Aorta (tissue), 5 donors: Measurements from ENCODE around the gene LRRC75A. TPM values are rescaled to one million over a fixed set of nuclear protein-coding genes. Genes with fewer than 3 reads are reported as not detected.

ENCODE experiments used
- ATAC-seq: fragments of 200-7000 bp; cut with Tn5 transposase; one replicate; pipeline ENCODE4 v1.9.1; 2022; ENCODE audit warnings: moderate library complexity; ENCODE audit not compliant: low FRiP score
- DNase-seq, 2 donors: peaks; one replicate each; pipeline ENCODE4 v3.0.0-alpha.2; 2020
- H3K27ac ChIP-seq, 2 donors: one replicate each; pipeline ENCODE4 v1.5.1; 2013; ENCODE audit warnings: low read length in 2 of 2, mild to moderate bottlenecking in 2 of 2, moderate library complexity in 2 of 2, control low read depth in 1 of 2, inconsistent platforms in 1 of 2, low read depth in 1 of 2
- H3K27me3 ChIP-seq, 2 donors: one replicate each; pipeline ENCODE4 v1.6.1; 2013; ENCODE audit warnings: control low read depth in 1 of 2, low read length in 1 of 2, mild to moderate bottlenecking in 1 of 2, moderate library complexity in 1 of 2; ENCODE audit not compliant: insufficient read depth in 2 of 2, control insufficient read depth in 1 of 2
- H3K36me3 ChIP-seq, 2 donors: one replicate each; pipeline ENCODE4 v1.6.1; 2013; ENCODE audit warnings: control low read depth in 1 of 2, low read length in 1 of 2, mild to moderate bottlenecking in 1 of 2; ENCODE audit not compliant: insufficient read depth in 2 of 2, control insufficient read depth in 1 of 2
- H3K4me1 ChIP-seq, 2 donors: one replicate each; pipeline ENCODE4 v1.6.1; 2013; ENCODE audit warnings: low read length in 2 of 2, control low read depth in 1 of 2, mild to moderate bottlenecking in 1 of 2, moderate library complexity in 1 of 2; ENCODE audit not compliant: insufficient read depth in 2 of 2, control insufficient read depth in 1 of 2
- H3K4me3 ChIP-seq, 2 donors: one replicate each; pipeline ENCODE4 v1.5.1; 2013; ENCODE audit warnings: low read length in 2 of 2, control low read depth in 1 of 2, mild to moderate bottlenecking in 1 of 2
- H3K9me3 ChIP-seq: one replicate; pipeline ENCODE4 v1.6.1; 2013; ENCODE audit warnings: mild to moderate bottlenecking, low read length; ENCODE audit not compliant: control insufficient read depth
- WGBS, 2 donors: extraction: QIAGEN DNeasy Blood & Tissue Kit; methylation state at CpG; one replicate each; pipeline ENCODE4 v1.1.7; 2013; 5-methylcytosine and 5-hydroxymethylcytosine counted together
- intact Hi-C, 2 donors: fragments of 100-400 bp; cut with DNase I; formaldehyde crosslinking; loops; one replicate each; pipeline versions ENCODE4 v1.14.2 to v1.15.0; 2022
- polyA plus RNA-seq, 2 donors: library from polyadenylated mRNA; stranded (reverse); fragments of 200-250 nt; gene quantifications; one replicate each; pipeline ENCODE4 v1.2.3, GENCODE V29; 2013
- total RNA-seq, 2 donors: library from RNA; stranded (reverse); fragmentation: NEBNext Ultra II Directional; extraction: Animal tissue kit (Norgen Biotek cat#: 25700); gene quantifications; one replicate each; pipeline ENCODE4 v1.2.1, GENCODE V29; 2021
- donor health status: healthy with polysubstance abuse.
- donor health status: Bipolar disorder and iron deficiency.
- donor health status: DM: no; HTN: no; CAD: no.
- donor health status: DM: no; HTN: no; CAD: no.
- donor health status: DM: yes; HTN: yes; CAD: no.

LRRC75A gene
- total and polyA plus RNA-seq, 4 donors = 2.4 to 14.1 (median 4.3) TPM

DNA sequence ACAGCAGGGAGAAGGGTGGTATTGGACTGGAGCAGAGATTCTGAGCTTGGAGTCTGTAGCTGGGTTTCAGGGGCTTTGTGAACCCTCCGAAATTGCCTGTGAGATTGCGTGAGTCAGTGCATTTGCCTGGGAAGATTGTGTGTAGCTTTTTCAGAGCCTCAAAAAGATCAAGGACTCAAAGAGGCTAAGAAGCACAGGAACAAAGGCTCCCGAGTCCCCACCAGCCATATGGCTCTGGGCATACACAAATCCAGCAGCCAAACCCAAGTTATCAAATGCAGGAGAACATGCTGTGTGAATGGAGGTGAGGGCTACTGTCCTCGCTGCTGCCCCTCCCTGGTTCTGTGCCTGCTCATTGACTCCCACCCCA lies 3.0 kb downstream of the LRRC75A start:
- Histone ChIP-seq H3K27me3 (no peaks in the 10 kb centered on the region), H3K27ac (no peak overlapping the region), H3K4me1 (peaks cover 0 to 2% of the 10 kb centered on the region in 2 donors), H3K4me3 (no peak overlapping the region), H3K9me3 (no peaks in the 10 kb centered on the region), H3K36me3 (no peaks in the 10 kb centered on the region)
- intact Hi-C loops = no loop called here
- DNase-seq = peak in 1 of 2 donors; percentile 1
- WGBS, 2 donors = 79 to 92% methylated on average over 4 of the region's 4 CpGs
- no peak for ATAC-seq

DNA sequence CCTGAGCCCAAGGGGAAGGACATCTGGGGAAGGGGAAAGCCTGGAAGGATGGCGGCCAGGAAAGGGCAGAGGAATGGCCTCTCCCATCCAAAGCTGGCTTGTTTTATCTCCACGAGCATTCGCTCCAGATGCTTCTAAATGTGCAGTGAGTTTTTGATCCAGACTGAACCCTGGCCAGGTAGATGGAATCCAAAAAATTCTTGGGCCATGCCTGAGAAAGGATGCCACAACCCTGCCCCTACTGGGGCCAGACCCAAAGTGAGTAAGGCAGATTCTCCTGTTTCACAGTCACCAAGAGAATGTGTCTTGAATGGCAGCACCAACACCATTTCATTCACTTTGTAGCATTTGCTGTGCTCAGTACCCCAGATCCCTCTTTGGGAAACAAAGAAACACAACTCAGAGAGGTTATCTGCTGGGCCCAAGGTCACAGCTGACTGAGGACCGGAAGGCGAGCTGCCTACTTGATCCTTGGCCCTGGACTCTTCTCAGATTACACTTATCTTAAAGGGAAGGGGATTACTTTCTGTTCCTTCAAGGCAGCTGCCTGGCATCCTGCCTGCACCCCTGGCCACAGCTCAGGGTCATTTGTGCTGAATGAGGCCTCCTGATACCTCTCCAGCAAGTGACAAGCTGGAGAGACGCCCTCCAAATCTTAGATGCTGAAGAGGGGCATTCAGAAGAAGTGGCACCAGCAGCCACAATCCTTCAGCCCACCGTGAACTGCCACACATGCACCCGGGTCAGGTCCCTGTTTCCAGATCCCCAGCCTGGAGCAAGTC lies 3.6 kb downstream of the LRRC75A start:
- Histone ChIP-seq H3K36me3 (no peaks in the 10 kb centered on the region), H3K27me3 (no peaks in the 10 kb centered on the region), H3K27ac (no peak overlapping the region), H3K9me3 (no peaks in the 10 kb centered on the region), H3K4me1 (peaks cover 0 to 2% of the 10 kb centered on the region in 2 donors), H3K4me3 (no peak overlapping the region)
- ATAC-seq (no peak), DNase-seq (peak in 1 of 2 donors; percentile 12)
- WGBS, 2 donors = 67 to 78% methylated on average over 8 of the region's 8 CpGs
- intact Hi-C loops = no loop called here

GRCh38 chr17:16486373-16487250 lies 5.4 kb downstream of the LRRC75A start:
- H3K27ac ChIP-seq = peak overlapping the region in 1 of 2 donors; percentile 62
- H3K36me3 ChIP-seq = no peaks in the 10 kb centered on the region
- H3K27me3 ChIP-seq = no peaks in the 10 kb centered on the region
- H3K4me1 ChIP-seq = peaks cover 0 to 2% of the 10 kb centered on the region in 2 donors
- ATAC-seq (peak; percentile 45), DNase-seq (peak; percentile 86 to 91)
- 37% methylated on average over 24 of the region's 24 CpGs for WGBS, 2 donors
- intact Hi-C loops = no loop called here
- no peaks in the 10 kb centered on the region for H3K9me3 ChIP-seq
- no peak overlapping the region for H3K4me3 ChIP-seq

GRCh38 chr17:16484445-16485175 lies 7.4 kb downstream of the LRRC75A start:
- Histone ChIP-seq H3K4me3 (no peak overlapping the region), H3K4me1 (peaks cover 0 to 2% of the 10 kb centered on the region in 2 donors), H3K36me3 (no peaks in the 10 kb centered on the region), H3K9me3 (no peaks in the 10 kb centered on the region), H3K27ac (no peak overlapping the region), H3K27me3 (no peaks in the 10 kb centered on the region)
- intact Hi-C loops = no loop called here
- WGBS, 2 donors = 8 to 15% methylated on average over 19 of the region's 19 CpGs
- ATAC-seq (peak; percentile 14), DNase-seq (peak in 1 of 2 donors; percentile 43)

GRCh38 chr17:16483021-16483645 lies 8.9 kb downstream of the LRRC75A start:
- no peak for ATAC-seq
- Histone ChIP-seq H3K4me1 (peaks cover 0 to 2% of the 10 kb centered on the region in 2 donors), H3K27ac (no peak overlapping the region), H3K27me3 (no peaks in the 10 kb centered on the region), H3K9me3 (no peaks in the 10 kb centered on the region), H3K4me3 (no peak overlapping the region), H3K36me3 (no peaks in the 10 kb centered on the region)
- WGBS, 2 donors = 94 to 97% methylated on average over 8 of the region's 8 CpGs
- no peak for DNase-seq
- intact Hi-C loops = no loop called here

GRCh38 chr17:16482253-16482652 lies 9.7 kb downstream of the LRRC75A start:
- WGBS, 2 donors = 94 to 95% methylated on average over 8 of the region's 8 CpGs
- Histone ChIP-seq H3K27ac (no peak overlapping the region), H3K4me3 (no peak overlapping the region), H3K4me1 (peaks cover 0 to 2% of the 10 kb centered on the region in 2 donors), H3K36me3 (no peaks in the 10 kb centered on the region), H3K27me3 (no peaks in the 10 kb centered on the region), H3K9me3 (no peaks in the 10 kb centered on the region)
- ATAC-seq (no peak), DNase-seq (no peak)
- intact Hi-C loops = no loop called here

DNA sequence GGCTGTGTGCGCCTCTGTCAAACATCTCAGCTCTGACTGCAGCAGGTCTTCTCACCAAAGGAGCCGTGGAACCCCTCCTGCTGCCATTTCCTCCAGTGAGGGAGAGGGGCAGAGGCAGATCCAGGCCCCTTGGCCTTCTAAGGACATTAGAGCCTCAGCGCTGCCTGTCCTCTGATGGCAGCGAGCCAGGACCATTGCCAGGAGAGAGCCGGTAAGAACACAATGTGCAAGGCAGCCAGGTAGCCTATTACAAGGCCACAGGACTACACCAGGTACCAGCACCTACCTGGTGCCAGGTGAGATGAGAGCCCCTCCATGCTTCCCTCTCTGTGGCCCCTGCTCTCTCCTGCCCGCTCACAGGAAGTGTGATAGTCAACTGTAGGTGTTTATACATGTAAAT lies 11.0 kb downstream of the LRRC75A start:
- DNase-seq (no peak), ATAC-seq (no peak)
- Histone ChIP-seq H3K36me3 (no peaks in the 10 kb centered on the region), H3K4me1 (peaks cover 0 to 2% of the 10 kb centered on the region in 2 donors), H3K27ac (no peak overlapping the region), H3K4me3 (no peak overlapping the region), H3K27me3 (no peaks in the 10 kb centered on the region), H3K9me3 (no peaks in the 10 kb centered on the region)
- 88 to 96% methylated on average over 6 of the region's 6 CpGs for WGBS, 2 donors
- intact Hi-C loops = no loop called here

DNA sequence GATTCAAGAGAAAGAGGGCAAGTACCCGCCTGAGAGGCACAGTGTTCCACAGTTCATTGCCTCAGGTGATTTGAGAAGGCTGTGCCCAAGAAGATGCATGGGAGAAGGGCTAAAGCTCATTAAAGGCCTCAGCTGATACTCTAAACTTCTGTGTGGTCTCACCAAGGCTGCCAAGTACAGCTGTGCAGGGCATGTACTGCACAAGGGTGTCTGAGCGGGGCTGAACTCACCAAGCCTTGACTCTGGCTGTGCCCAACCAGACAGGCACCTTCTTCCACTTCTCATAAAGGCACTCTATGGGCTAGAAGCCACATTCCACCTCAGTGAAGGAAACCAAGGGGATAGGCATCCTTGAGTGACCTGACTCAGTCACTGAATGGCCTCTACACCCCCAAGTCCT lies 12.7 kb downstream of the LRRC75A start:
- Histone ChIP-seq H3K36me3 (no peaks in the 10 kb centered on the region), H3K9me3 (no peaks in the 10 kb centered on the region), H3K27ac (no peak overlapping the region), H3K4me1 (no peaks in the 10 kb centered on the region), H3K27me3 (no peaks in the 10 kb centered on the region), H3K4me3 (no peak overlapping the region)
- intact Hi-C loops = no loop called here
- 89 to 96% methylated on average over 2 of the region's 2 CpGs for WGBS, 2 donors
- no peak for DNase-seq
- ATAC-seq = no peak
